SK-N-SH (cell line): ENCODE measurements around the gene ATG4C. TPM values are rescaled to one million over a fixed set of nuclear protein-coding genes. Genes with fewer than 3 reads are reported as not detected.

Experiments used
- CTCF ChIA-PET: fragments of 300-600, 350-600 bp; formaldehyde crosslinking; extraction: SDS; loops from one replicate; lab custom pipeline; 2021; lab: Yijun Ruan, JAX
- POLR2A ChIA-PET: fragments of 350-600 bp; sonication (Branson Sonifier 250); formaldehyde crosslinking; extraction: SDS; loops from one replicate; lab custom pipeline; 2020; ENCODE audit warnings: antibody characterized with exemption, inconsistent platforms; lab: Yijun Ruan, JAX
- DNase-seq: peaks from one replicate; pipeline ENCODE4 v3.0.0; 2012
- H2AFZ ChIP-seq: fragments of 200-600 bp; sonication (generic); 2 replicates; pipeline ENCODE4 v1.8.1; 2016; ENCODE audit warnings: antibody characterized with exemption, mild to moderate bottlenecking, low read depth
- H3F3A ChIP-seq: fragments of 200-600 bp; sonication (generic); replicated peaks from 2 replicates; pipeline ENCODE3; 2016; ENCODE audit warnings: antibody characterized with exemption, mild to moderate bottlenecking; ENCODE audit not compliant: insufficient read depth
- H3K27ac ChIP-seq, 2 experiments: fragments of 200-500 bp in 1 of 2; fragments of 200-600 bp in 1 of 2; sonication (Bioruptor generic) in 1 of 2; sonication (generic), shearing (Covaris generic) in 1 of 2; 2 replicates each; pipeline versions ENCODE4 v1.5.1 to v1.6.1; 2014 to 2016; ENCODE audit warnings: low read depth in 2 of 2, inconsistent platforms in 1 of 2, low read length in 1 of 2, mild to moderate bottlenecking in 1 of 2, mixed read lengths in 1 of 2
- H3K27me3 ChIP-seq: fragments of 200-600 bp; sonication (generic), shearing (Covaris generic); 2 replicates; pipeline ENCODE4 v1.6.1; 2016; ENCODE audit warnings: mixed run types; ENCODE audit not compliant: insufficient read depth
- H3K36me3 ChIP-seq, 2 experiments: fragments of 200-500 bp in 1 of 2; fragments of 200-600 bp in 1 of 2; sonication (Bioruptor generic) in 1 of 2; sonication (generic) in 1 of 2; replicated peaks in 1 of 2; 2 replicates each; pipeline versions ENCODE3 to v1.5.1; 2014 to 2016; ENCODE audit warnings: low read length in 1 of 2, mild to moderate bottlenecking in 1 of 2; ENCODE audit not compliant: insufficient read depth in 2 of 2, control insufficient read depth in 1 of 2
- H3K4me1 ChIP-seq, 2 experiments: fragments of 200-500 bp in 1 of 2; fragments of 200-600 bp in 1 of 2; sonication (Bioruptor generic) in 1 of 2; sonication (generic), shearing (Covaris generic) in 1 of 2; 2 replicates each; pipeline versions ENCODE4 v1.5.1 to v1.6.1; 2014 to 2016; ENCODE audit warnings: low read depth in 1 of 2, low read length in 1 of 2, mixed run types in 1 of 2; ENCODE audit not compliant: insufficient read depth in 2 of 2, control insufficient read depth in 1 of 2
- H3K4me2 ChIP-seq: fragments of 200-600 bp; sonication (generic), shearing (Covaris generic); 2 replicates; pipeline ENCODE4 v1.6.1; 2017; ENCODE audit warnings: mixed run types
- H3K4me3 ChIP-seq, 2 experiments: fragments of 200-500 bp in 1 of 2; fragments of 200-600 bp in 1 of 2; sonication (Bioruptor generic) in 1 of 2; sonication (generic), shearing (Covaris generic) in 1 of 2; 2 replicates each; pipeline versions ENCODE4 v1.5.1 to v1.8.1; 2014 to 2016; ENCODE audit warnings: low read depth in 2 of 2, inconsistent platforms in 1 of 2, low read length in 1 of 2, mild to moderate bottlenecking in 1 of 2, mixed read lengths in 1 of 2, moderate library complexity in 1 of 2
- H3K79me2 ChIP-seq: fragments of 200-600 bp; sonication (generic); 2 replicates; pipeline ENCODE4 v1.8.1; 2017; ENCODE audit warnings: mild to moderate bottlenecking; ENCODE audit not compliant: insufficient read depth
- H3K9ac ChIP-seq: fragments of 200-600 bp; sonication (generic); 2 replicates; pipeline ENCODE4 v1.6.1; 2017; ENCODE audit warnings: mixed run types
- H3K9me2 ChIP-seq: fragments of 200-600 bp; sonication (generic); 2 replicates; pipeline ENCODE4 v1.6.1; 2017; ENCODE audit warnings: mixed run types
- H3K9me3 ChIP-seq: fragments of 200-600 bp; sonication (generic); 2 replicates; pipeline ENCODE4 v1.6.1; 2017; ENCODE audit warnings: mixed run types, mild to moderate bottlenecking, moderate library complexity
- H4K20me1 ChIP-seq: fragments of 200-600 bp; sonication (generic); 2 replicates; pipeline ENCODE4 v1.6.1; 2017; ENCODE audit warnings: mild to moderate bottlenecking, mixed run types; ENCODE audit not compliant: insufficient read depth
- CTCF ChIP-seq: fragments of 200-600 bp; sonication (generic); IDR thresholded peaks from 2 replicates; pipeline ENCODE4 v1.6.1; 2017; ENCODE audit warnings: antibody characterized with exemption, mild to moderate bottlenecking, moderate library complexity
- JUND ChIP-seq: IDR thresholded peaks from 2 replicates; pipeline ENCODE4 v1.4.0; 2012
- MAX ChIP-seq: IDR thresholded peaks from 2 replicates; pipeline ENCODE4 v1.4.0; 2012; ENCODE audit warnings: low read depth
- MEF2A ChIP-seq: IDR thresholded peaks from 2 replicates; pipeline ENCODE4 v1.4.0; 2012; ENCODE audit warnings: low read depth, borderline replicate concordance
- RAD21 ChIP-seq: IDR thresholded peaks from 2 replicates; pipeline ENCODE4 v1.6.1; 2012; ENCODE audit warnings: mild to moderate bottlenecking, low read length
- SMC3 ChIP-seq: IDR thresholded peaks from 2 replicates; pipeline ENCODE4 v1.6.1; 2012; ENCODE audit warnings: low read depth, low read length, improper control_type of control experiment
- USF1 ChIP-seq: IDR thresholded peaks from 2 replicates; pipeline ENCODE4 v1.4.0; 2012; ENCODE audit warnings: low read depth, borderline replicate concordance
- YY1 ChIP-seq: IDR thresholded peaks from 2 replicates; pipeline ENCODE4 v1.4.0; 2012; ENCODE audit warnings: low read depth, mild to moderate bottlenecking
- WGBS: methylation state at CpG from one replicate; pipeline ENCODE4 v1.1.6; 2017; ENCODE audit warnings: low lambda C conversion rate; 5-methylcytosine and 5-hydroxymethylcytosine counted together
- polyA plus RNA-seq, 3 experiments: library from polyadenylated mRNA; depleted of rRNA; stranded (reverse); fragments of >200 nt; gene quantifications; 2 replicates each; pipeline ENCODE4 v1.2.3, GENCODE V29; 2012

The ATG4C gene
- polyA plus RNA-seq, 1 of the 3 experiments (the other 2 are of a cell fraction), result 3.0 TPM

GRCh38 chr1:62906428-62906886 is 122.5 kb downstream of the ATG4C start:
- WGBS, result 74% methylated on average over 9 of the region's 9 CpGs
- peak; percentile 24 for TF ChIP-seq SMC3
- TF ChIP-seq CTCF, result peak; percentile 62
- no peak for TF ChIP-seq USF1
- peak; percentile 22; the same call in 1 of the 2 replicates for TF ChIP-seq RAD21
- H3F3A ChIP-seq, result no peaks in the 10 kb centered on the region

DNA sequence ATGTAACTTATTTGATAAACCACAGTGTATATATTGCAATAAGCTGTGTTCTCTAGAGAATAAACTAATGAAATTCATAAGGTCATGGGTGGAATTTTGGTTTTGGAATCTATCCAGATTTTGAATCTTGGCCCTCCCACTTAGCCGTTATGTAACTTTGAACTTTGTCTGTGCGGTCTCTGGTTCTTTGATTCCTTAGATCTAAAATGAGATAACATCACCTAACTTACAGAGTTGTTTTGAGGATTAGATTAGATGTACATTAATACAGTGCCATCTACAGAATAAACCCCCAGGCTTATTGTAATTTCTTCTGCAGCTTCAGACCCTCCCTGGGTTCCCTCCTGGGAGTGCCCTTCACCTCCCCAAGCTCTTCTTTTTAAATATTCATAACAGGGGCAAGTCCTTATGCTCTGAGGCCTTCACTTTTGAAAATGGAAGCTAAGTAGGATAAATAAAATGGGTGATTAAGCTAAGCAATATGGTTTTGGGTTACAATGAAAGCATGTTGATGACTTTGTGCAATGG is 124.3 kb downstream of the ATG4C start:
- H3K27me3 ChIP-seq, result no peaks in the 10 kb centered on the region
- no peaks in the 10 kb centered on the region for H3K79me2 ChIP-seq
- H3K27ac ChIP-seq, result no peak overlapping the region
- H3K4me1 ChIP-seq, result peaks cover 0 to 4% of the 10 kb centered on the region in 2 experiments; a peak in 2 of 4 replicates
- CTCF ChIA-PET, result interaction anchor here (1.1 to 3.5 kb wide), 4 partner anchors 8 to 241 kb away, joined by 3 to 17 read pairs (median 6); no protein-coding TSS in a partner anchor
- no peak overlapping the region for H3K4me3 ChIP-seq
- H3K36me3 ChIP-seq, result no peaks in the 10 kb centered on the region
- POLR2A ChIA-PET, result no interaction called here
- H3K9ac ChIP-seq, result no peak overlapping the region
- WGBS, result 86% methylated on average over 2 of the region's 2 CpGs
- H3F3A ChIP-seq, result no peaks in the 10 kb centered on the region
- no peaks in the 10 kb centered on the region for H4K20me1 ChIP-seq
- H2AFZ ChIP-seq, result no peak overlapping the region
- H3K9me2 ChIP-seq, result no peaks in the 10 kb centered on the region
- no peaks in the 10 kb centered on the region for H3K9me3 ChIP-seq
- no peak for DNase-seq
- TF ChIP-seq MAX (no peak), JUND (no peak), MEF2A (no peak), YY1 (no peak), USF1 (no peak), RAD21 (no peak)
- no peak overlapping the region for H3K4me2 ChIP-seq

More at GRCh38 chr1:62906428-62906886, 122.5 kb downstream of the ATG4C start:
- Histone ChIP-seq H3K4me2 (no peak overlapping the region), H3K9me2 (no peaks in the 10 kb centered on the region), H3K79me2 (no peaks in the 10 kb centered on the region), H3K4me3 (no peak overlapping the region), H3K9ac (no peak overlapping the region), H4K20me1 (no peaks in the 10 kb centered on the region), H3K4me1 (peaks cover 0 to 4% of the 10 kb centered on the region in 2 experiments; a peak in 2 of 4 replicates), H3K36me3 (no peaks in the 10 kb centered on the region), H3K27me3 (no peaks in the 10 kb centered on the region), H3K27ac (no peak overlapping the region), H3K9me3 (no peaks in the 10 kb centered on the region), H2AFZ (no peak overlapping the region)
- ChIA-PET CTCF (interaction anchor here (0.6 to 3.5 kb wide), 22 partner anchors 10 to 421 kb away, joined by 3 to 35 read pairs (median 4); no protein-coding TSS in a partner anchor), POLR2A (no interaction called here)
- peak; percentile 10 for DNase-seq
